ENCODE measurements around the gene EPHA5.

Gene EPHA5

GRCh38 chr4:65515646-65516045, 154.6 kb downstream of the EPHA5 start:
- H3K36me3 ChIP-seq (ENCODE audit: control insufficient read depth, insufficient read depth, low read length) = no peaks in the 10 kb centered on the region
- no peak overlapping the region for H3K27ac ChIP-seq (ENCODE audit: insufficient read depth, low read length, poor library complexity, severe bottlenecking)
- H3K9me3 ChIP-seq (ENCODE audit: control insufficient read depth, low read length) = no peaks in the 10 kb centered on the region
- no peak overlapping the region for H3K4me3 ChIP-seq (ENCODE audit: insufficient read depth, low read depth, low read length, poor library complexity, severe bottlenecking)
- H3K4me1 ChIP-seq (ENCODE audit: control insufficient read depth, insufficient read depth, low read length, poor library complexity, severe bottlenecking) = no peaks in the 10 kb centered on the region
- no peak for DNase-seq
- H3K27me3 ChIP-seq (replicated peaks; ENCODE audit: control insufficient read depth, insufficient read depth, low read length, poor library complexity, severe bottlenecking) = no peaks in the 10 kb centered on the region

GRCh38 chr4:65510976-65511375, 159.3 kb downstream of the EPHA5 start:
- Histone ChIP-seq H3K9me3 (ENCODE audit: control insufficient read depth, low read length) (no peaks in the 10 kb centered on the region), H3K36me3 (ENCODE audit: control insufficient read depth, insufficient read depth, low read length) (no peaks in the 10 kb centered on the region), H3K27ac (ENCODE audit: insufficient read depth, low read length, poor library complexity, severe bottlenecking) (no peak overlapping the region)

GRCh38 chr4:65508168-65508567, 162.1 kb downstream of the EPHA5 start:
- no peaks in the 10 kb centered on the region for H3K36me3 ChIP-seq (ENCODE audit: control insufficient read depth, insufficient read depth, low read length)
- H3K27me3 ChIP-seq (replicated peaks; ENCODE audit: control insufficient read depth, insufficient read depth, low read length, poor library complexity, severe bottlenecking) = no peaks in the 10 kb centered on the region
- H3K9me3 ChIP-seq (ENCODE audit: control insufficient read depth, low read length) = no peaks in the 10 kb centered on the region
- H3K4me3 ChIP-seq (ENCODE audit: insufficient read depth, low read depth, low read length, poor library complexity, severe bottlenecking) = no peak overlapping the region
- no peaks in the 10 kb centered on the region for H3K4me1 ChIP-seq (ENCODE audit: control insufficient read depth, insufficient read depth, low read length, poor library complexity, severe bottlenecking)
- no peak for DNase-seq
- H3K27ac ChIP-seq (ENCODE audit: insufficient read depth, low read length, poor library complexity, severe bottlenecking) = no peak overlapping the region

More at GRCh38 chr4:65510976-65511375, 159.3 kb downstream of the EPHA5 start:
- Histone ChIP-seq H3K27me3 (replicated peaks; ENCODE audit: control insufficient read depth, insufficient read depth, low read length, poor library complexity, severe bottlenecking) (no peaks in the 10 kb centered on the region), H3K4me3 (ENCODE audit: insufficient read depth, low read depth, low read length, poor library complexity, severe bottlenecking) (no peak overlapping the region), H3K4me1 (ENCODE audit: control insufficient read depth, insufficient read depth, low read length, poor library complexity, severe bottlenecking) (no peaks in the 10 kb centered on the region)
- DNase-seq = no peak

- H3K4me3 ChIP-seq (ENCODE audit: insufficient read depth, low read depth, low read length, poor library complexity, severe bottlenecking) = no peak overlapping the region
- H3K9me3 ChIP-seq (ENCODE audit: control insufficient read depth, low read length) = no peaks in the 10 kb centered on the region
- no peak for DNase-seq
- H3K27ac ChIP-seq (ENCODE audit: insufficient read depth, low read length, poor library complexity, severe bottlenecking) = no peak overlapping the region
- no peaks in the 10 kb centered on the region for H3K27me3 ChIP-seq (replicated peaks; ENCODE audit: control insufficient read depth, insufficient read depth, low read length, poor library complexity, severe bottlenecking)
- H3K4me1 ChIP-seq (ENCODE audit: control insufficient read depth, insufficient read depth, low read length, poor library complexity, severe bottlenecking) = no peaks in the 10 kb centered on the region
- H3K36me3 ChIP-seq (ENCODE audit: control insufficient read depth, insufficient read depth, low read length) = no peaks in the 10 kb centered on the region
These were observed 168.1 kb downstream of the EPHA5 start for GRCh38 chr4:65502131-65502701.

- Histone ChIP-seq H3K9me3 (ENCODE audit: control insufficient read depth, low read length) (no peaks in the 10 kb centered on the region), H3K36me3 (ENCODE audit: control insufficient read depth, insufficient read depth, low read length) (no peaks in the 10 kb centered on the region), H3K4me3 (ENCODE audit: insufficient read depth, low read depth, low read length, poor library complexity, severe bottlenecking) (no peak overlapping the region), H3K4me1 (ENCODE audit: control insufficient read depth, insufficient read depth, low read length, poor library complexity, severe bottlenecking) (no peaks in the 10 kb centered on the region), H3K27me3 (replicated peaks; ENCODE audit: control insufficient read depth, insufficient read depth, low read length, poor library complexity, severe bottlenecking) (no peaks in the 10 kb centered on the region), H3K27ac (ENCODE audit: insufficient read depth, low read length, poor library complexity, severe bottlenecking) (no peak overlapping the region)
- DNase-seq = no peak
These were observed 171.7 kb downstream of the EPHA5 start for GRCh38 chr4:65498606-65499005.

GRCh38 chr4:65495439-65495838, 174.8 kb downstream of the EPHA5 start:
- H3K27ac ChIP-seq (ENCODE audit: insufficient read depth, low read length, poor library complexity, severe bottlenecking) = no peak overlapping the region
- H3K9me3 ChIP-seq (ENCODE audit: control insufficient read depth, low read length) = no peaks in the 10 kb centered on the region
- no peaks in the 10 kb centered on the region for H3K27me3 ChIP-seq (replicated peaks; ENCODE audit: control insufficient read depth, insufficient read depth, low read length, poor library complexity, severe bottlenecking)
- no peak overlapping the region for H3K4me3 ChIP-seq (ENCODE audit: insufficient read depth, low read depth, low read length, poor library complexity, severe bottlenecking)
- H3K36me3 ChIP-seq (ENCODE audit: control insufficient read depth, insufficient read depth, low read length) = no peaks in the 10 kb centered on the region
- DNase-seq = no peak
- H3K4me1 ChIP-seq (ENCODE audit: control insufficient read depth, insufficient read depth, low read length, poor library complexity, severe bottlenecking) = no peaks in the 10 kb centered on the region

- H3K27ac ChIP-seq (ENCODE audit: insufficient read depth, low read length, poor library complexity, severe bottlenecking) = no peak overlapping the region
- H3K27me3 ChIP-seq (replicated peaks; ENCODE audit: control insufficient read depth, insufficient read depth, low read length, poor library complexity, severe bottlenecking) = no peaks in the 10 kb centered on the region
- H3K4me1 ChIP-seq (ENCODE audit: control insufficient read depth, insufficient read depth, low read length, poor library complexity, severe bottlenecking) = no peaks in the 10 kb centered on the region
- H3K36me3 ChIP-seq (ENCODE audit: control insufficient read depth, insufficient read depth, low read length) = no peaks in the 10 kb centered on the region
- no peak for DNase-seq
- H3K4me3 ChIP-seq (ENCODE audit: insufficient read depth, low read depth, low read length, poor library complexity, severe bottlenecking) = no peak overlapping the region
- no peaks in the 10 kb centered on the region for H3K9me3 ChIP-seq (ENCODE audit: control insufficient read depth, low read length)
These were observed 187.9 kb downstream of the EPHA5 start for GRCh38 chr4:65482410-65482809.

GRCh38 chr4:65472531-65472930, 197.8 kb downstream of the EPHA5 start:
- Histone ChIP-seq H3K27ac (ENCODE audit: insufficient read depth, low read length, poor library complexity, severe bottlenecking) (no peak overlapping the region), H3K4me1 (ENCODE audit: control insufficient read depth, insufficient read depth, low read length, poor library complexity, severe bottlenecking) (no peaks in the 10 kb centered on the region), H3K9me3 (ENCODE audit: control insufficient read depth, low read length) (no peaks in the 10 kb centered on the region), H3K27me3 (replicated peaks; ENCODE audit: control insufficient read depth, insufficient read depth, low read length, poor library complexity, severe bottlenecking) (no peaks in the 10 kb centered on the region), H3K4me3 (ENCODE audit: insufficient read depth, low read depth, low read length, poor library complexity, severe bottlenecking) (no peak overlapping the region), H3K36me3 (ENCODE audit: control insufficient read depth, insufficient read depth, low read length) (no peaks in the 10 kb centered on the region)
- DNase-seq = no peak

- H3K27ac ChIP-seq (ENCODE audit: insufficient read depth, low read length, poor library complexity, severe bottlenecking) = no peak overlapping the region
- no peaks in the 10 kb centered on the region for H3K4me1 ChIP-seq (ENCODE audit: control insufficient read depth, insufficient read depth, low read length, poor library complexity, severe bottlenecking)
- no peaks in the 10 kb centered on the region for H3K9me3 ChIP-seq (ENCODE audit: control insufficient read depth, low read length)
- H3K4me3 ChIP-seq (ENCODE audit: insufficient read depth, low read depth, low read length, poor library complexity, severe bottlenecking) = no peak overlapping the region
- no peak for DNase-seq
- H3K27me3 ChIP-seq (replicated peaks; ENCODE audit: control insufficient read depth, insufficient read depth, low read length, poor library complexity, severe bottlenecking) = no peaks in the 10 kb centered on the region
- no peaks in the 10 kb centered on the region for H3K36me3 ChIP-seq (ENCODE audit: control insufficient read depth, insufficient read depth, low read length)
These were observed 203.1 kb downstream of the EPHA5 start for GRCh38 chr4:65467068-65467680.

GRCh38 chr4:65461781-65462180, 208.5 kb downstream of the EPHA5 start:
- Histone ChIP-seq H3K4me3 (ENCODE audit: insufficient read depth, low read depth, low read length, poor library complexity, severe bottlenecking) (no peak overlapping the region), H3K4me1 (ENCODE audit: control insufficient read depth, insufficient read depth, low read length, poor library complexity, severe bottlenecking) (no peaks in the 10 kb centered on the region)
- DNase-seq = no peak

More at GRCh38 chr4:65461781-65462180, 208.5 kb downstream of the EPHA5 start:
- no peak overlapping the region for H3K27ac ChIP-seq (ENCODE audit: insufficient read depth, low read length, poor library complexity, severe bottlenecking)
- H3K9me3 ChIP-seq (ENCODE audit: control insufficient read depth, low read length) = no peaks in the 10 kb centered on the region
- no peaks in the 10 kb centered on the region for H3K27me3 ChIP-seq (replicated peaks; ENCODE audit: control insufficient read depth, insufficient read depth, low read length, poor library complexity, severe bottlenecking)
- no peaks in the 10 kb centered on the region for H3K36me3 ChIP-seq (ENCODE audit: control insufficient read depth, insufficient read depth, low read length)

Measured in effector memory CD4-positive, alpha-beta T cell (primary cell).